ENCODE results near the gene PIM2.

Gene PIM2

DNA sequence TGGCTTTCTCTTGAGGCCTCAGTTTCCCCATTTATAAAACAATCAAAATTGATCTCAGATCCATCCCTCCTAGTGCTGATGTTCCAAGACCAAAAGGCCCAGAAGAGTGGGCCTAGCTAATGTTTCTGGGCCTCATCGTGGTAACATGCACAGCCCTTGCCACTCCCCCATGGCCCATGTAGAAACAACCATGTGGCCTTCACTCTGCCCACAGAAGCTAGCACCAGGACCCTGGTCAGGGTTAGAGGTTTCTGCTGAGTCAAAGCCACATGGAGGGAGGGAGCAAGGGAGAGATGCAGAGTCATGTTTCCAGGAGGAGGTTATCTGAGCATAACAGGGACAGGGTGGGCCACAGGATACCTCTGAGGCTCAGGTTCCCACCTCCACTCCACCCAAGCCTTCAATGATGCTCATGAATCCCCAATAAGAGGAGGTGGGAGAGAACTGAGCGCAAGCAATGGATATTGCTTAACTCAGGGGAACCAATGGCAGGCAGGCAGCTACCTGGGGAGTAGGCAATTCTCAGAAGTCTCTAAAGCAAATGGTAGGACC lies 21.7 kb upstream of the PIM2 start:
- no peak overlapping the region for H3K27ac ChIP-seq
- TF ChIP-seq ZFX (IDR thresholded peaks at IDR 0.05): no peak
- TF ChIP-seq, protein P1, sequence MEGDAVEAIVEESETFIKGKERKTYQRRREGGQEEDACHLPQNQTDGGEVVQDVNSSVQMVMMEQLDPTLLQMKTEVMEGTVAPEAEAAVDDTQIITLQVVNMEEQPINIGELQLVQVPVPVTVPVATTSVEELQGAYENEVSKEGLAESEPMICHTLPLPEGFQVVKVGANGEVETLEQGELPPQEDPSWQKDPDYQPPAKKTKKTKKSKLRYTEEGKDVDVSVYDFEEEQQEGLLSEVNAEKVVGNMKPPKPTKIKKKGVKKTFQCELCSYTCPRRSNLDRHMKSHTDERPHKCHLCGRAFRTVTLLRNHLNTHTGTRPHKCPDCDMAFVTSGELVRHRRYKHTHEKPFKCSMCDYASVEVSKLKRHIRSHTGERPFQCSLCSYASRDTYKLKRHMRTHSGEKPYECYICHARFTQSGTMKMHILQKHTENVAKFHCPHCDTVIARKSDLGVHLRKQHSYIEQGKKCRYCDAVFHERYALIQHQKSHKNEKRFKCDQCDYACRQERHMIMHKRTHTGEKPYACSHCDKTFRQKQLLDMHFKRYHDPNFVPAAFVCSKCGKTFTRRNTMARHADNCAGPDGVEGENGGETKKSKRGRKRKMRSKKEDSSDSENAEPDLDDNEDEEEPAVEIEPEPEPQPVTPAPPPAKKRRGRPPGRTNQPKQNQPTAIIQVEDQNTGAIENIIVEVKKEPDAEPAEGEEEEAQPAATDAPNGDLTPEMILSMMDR (conservative IDR thresholded peaks at IDR 0.05): no peak

DNA sequence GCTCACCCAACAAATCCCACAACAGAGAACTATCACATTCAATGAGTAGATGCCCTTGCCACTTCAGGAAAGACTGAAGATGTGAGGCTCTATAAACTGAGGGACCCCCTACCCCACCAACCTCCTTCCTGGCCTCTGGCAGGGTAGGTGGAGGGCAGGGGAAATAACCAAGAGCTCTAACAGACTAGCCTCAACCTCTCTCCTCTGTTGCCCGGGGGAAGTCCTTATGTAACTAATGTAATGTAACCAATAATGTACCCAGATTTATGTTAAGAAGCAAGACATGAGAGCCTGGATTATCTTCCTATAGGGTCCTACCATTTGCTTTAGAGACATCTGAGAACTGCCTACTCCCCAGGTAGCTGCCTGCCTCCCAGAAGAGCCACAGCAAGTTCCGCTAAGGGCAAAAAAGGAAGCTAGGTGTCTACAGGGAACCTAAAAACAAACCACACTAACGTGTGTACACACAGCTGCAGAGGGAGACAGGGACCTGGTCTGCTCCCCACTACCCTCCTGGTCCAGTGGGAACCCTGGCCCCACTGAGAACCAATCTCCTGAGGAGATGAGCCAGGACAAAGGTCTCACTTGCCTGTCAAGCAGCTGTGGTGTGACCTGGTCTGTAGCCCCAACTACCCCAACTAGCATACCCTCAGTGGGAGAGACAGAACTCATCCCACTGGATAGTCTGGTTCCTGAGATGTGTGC lies 20.9 kb upstream of the PIM2 start:
- TF ChIP-seq, protein P1 (conservative IDR thresholded peaks at IDR 0.05): no peak
- TF ChIP-seq ZFX (IDR thresholded peaks at IDR 0.05): no peak
- no peak overlapping the region for H3K27ac ChIP-seq

DNA sequence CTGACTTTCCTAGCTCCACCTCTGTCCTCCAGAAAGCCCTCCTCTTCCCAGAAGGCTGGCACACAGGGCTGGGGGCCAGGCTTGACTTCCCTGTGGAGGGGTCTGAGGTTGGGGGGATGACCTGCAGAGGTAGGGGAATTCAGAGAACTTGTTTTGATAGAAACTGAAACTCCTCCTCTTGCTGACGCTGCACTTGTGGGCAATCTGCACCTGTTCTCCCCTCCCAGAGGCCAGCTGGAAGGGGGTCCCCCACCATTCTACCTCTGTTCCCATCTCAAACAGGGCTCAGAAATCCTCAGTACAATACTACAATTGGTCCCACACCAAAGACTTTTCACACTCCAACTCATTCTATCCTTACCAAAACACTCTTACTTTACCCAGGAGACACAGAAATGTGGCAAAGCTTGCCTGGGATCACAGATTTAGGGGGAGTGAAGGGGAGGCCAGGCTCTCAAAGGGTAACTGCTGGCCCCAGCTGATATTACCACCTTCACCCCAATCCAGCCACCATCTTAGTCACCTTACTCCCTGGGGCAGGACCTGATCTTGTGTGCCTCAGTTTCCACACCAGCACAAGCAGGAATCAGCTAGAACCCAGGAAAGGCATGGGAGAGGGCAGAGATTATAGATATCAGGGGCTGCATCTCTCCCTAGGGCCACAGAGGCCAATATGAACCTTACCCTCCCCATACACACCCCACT lies 20.0 kb upstream of the PIM2 start:
- H3K27ac ChIP-seq: no peak overlapping the region
- TF ChIP-seq, protein P1 (conservative IDR thresholded peaks at IDR 0.05): no peak
- TF ChIP-seq ZFX (IDR thresholded peaks at IDR 0.05): no peak

DNA sequence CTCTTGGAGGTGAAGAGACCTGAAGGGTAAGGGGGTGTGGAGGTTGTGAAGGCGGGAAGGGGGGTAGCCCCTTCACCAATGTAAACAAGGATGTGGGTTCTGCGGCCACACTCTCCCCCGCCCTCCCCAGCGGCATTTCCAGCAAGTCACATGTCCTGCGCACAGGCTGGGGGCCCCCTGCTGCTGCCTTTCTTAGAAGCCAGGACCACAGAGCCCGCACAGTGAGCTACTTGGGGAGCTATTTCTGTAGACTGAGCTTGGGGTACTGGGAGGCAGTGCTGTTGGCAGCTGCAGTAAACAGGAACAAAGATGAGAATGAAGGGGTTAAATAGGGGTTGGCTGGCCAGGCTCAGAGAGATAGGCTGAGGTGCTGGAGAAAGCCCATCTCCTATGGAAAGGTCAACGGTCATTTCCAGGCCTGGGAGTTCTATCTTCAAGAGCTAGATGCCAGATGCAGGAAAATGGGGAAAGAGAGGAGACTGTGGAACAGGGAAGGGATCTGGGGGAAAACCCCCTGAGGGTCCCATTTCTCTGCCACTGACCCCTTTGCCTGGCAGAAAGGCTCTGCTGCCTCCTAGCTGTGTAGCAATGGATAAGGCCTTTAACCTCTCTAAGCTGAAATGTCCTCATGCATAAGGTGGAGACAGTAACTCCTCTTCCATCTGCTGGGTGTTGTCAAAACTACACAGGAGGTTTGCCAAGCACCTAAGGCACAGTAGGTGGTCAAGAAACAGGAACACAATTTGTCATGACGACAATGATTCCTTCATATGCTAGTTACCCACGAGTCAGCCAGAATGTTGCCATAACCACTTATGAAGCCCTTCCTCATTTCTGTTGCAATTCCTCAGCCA lies 18.5 kb upstream of the PIM2 start:
- TF ChIP-seq, protein P1 (conservative IDR thresholded peaks at IDR 0.05): no peak
- TF ChIP-seq ZFX (IDR thresholded peaks at IDR 0.05): no peak
- no peak overlapping the region for H3K27ac ChIP-seq

DNA sequence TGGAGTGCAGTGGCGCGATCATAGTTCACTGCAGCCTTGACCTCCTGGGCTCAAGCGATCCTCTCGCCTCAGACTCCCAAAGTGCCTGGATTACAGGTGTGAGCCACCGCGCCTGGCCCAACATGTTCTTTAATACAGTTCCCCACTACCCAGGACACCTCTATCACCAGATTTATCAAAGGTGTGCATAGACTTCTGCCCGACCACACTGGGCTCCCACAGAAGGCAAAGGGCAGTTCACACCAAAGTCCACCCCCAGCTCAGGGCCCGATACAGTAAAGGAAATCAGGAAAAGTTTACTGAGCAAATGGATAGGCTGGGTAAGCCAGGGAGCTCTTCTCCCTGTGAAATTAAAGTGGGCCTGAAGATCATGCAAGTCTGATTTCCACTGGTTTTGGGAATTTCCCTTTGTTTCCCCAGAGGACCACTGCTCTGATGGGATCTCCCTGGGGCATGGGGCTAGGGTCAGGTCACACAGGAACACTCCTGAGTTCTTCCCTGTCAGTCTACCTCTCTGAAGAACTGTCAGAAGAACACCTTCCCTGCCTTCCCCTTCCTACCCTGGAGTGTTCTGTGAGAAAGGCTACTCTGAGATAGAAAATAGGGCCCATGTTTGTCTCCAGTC lies 17.7 kb upstream of the PIM2 start:
- no peak for TF ChIP-seq ZFX (IDR thresholded peaks at IDR 0.05)
- TF ChIP-seq, protein P1 (conservative IDR thresholded peaks at IDR 0.05): no peak

DNA sequence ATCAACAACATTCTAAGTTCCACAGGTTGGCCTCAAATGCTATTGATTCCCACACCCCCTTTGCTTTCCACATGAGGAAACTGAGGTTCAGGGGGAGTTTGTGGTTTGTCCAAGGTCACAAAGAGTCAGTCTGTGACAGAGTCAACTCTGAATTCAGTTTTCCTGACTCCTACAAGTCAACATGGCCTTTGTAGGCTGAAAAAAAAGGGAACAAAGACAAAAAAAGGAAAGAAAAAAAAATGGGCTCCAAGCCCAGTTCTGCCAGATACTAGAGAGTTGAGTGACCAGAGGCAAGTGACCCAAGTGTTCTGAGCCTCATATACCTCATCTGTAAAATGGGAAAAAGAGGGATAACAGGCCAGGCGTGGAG lies 16.5 kb upstream of the PIM2 start:
- TF ChIP-seq ZFX (IDR thresholded peaks at IDR 0.05): no peak
- TF ChIP-seq, protein P1 (conservative IDR thresholded peaks at IDR 0.05): no peak
- H3K27ac ChIP-seq: no peak overlapping the region

More for the DNA sequence above, 17.7 kb upstream of the PIM2 start:
- no peak overlapping the region for H3K27ac ChIP-seq
